Pancreas (tissue), 10 donors: ENCODE results near the gene TRIOBP. TPM values are rescaled to one million over a fixed set of nuclear protein-coding genes. Genes with fewer than 3 reads are reported as not detected.

Experiments used
- ATAC-seq, 4 donors: fragments of 200-7000 bp; cut with Tn5 transposase; one replicate each; pipeline versions ENCODE4 v1.8.0 to v1.9.1; 2020; ENCODE audit warnings: mild to moderate bottlenecking in 4 of 4, moderate library complexity in 4 of 4
- DNase-seq, 6 donors: peaks; one replicate each; pipeline ENCODE4 v3.0.0-alpha.2; 2020
- FAIRE-seq: peaks from 2 replicates; lab custom pipeline; 2012; peaks lifted over from hg19 to GRCh38; lab: Jason Lieb, UNC
- H3K27ac ChIP-seq, 4 donors: fragments of 200-600 bp; sonication (generic); 1 replicate in 3 of 4; 2 replicates in 1 of 4; pipeline versions ENCODE4 v1.5.0 to v1.8.0; 2020
- H3K27me3 ChIP-seq, 4 donors: fragments of 200-600 bp; one replicate each; pipeline ENCODE4 v1.8.0; 2021
- H3K36me3 ChIP-seq, 3 donors: fragments of 200-600 bp; sonication (generic) in 1 of 3; one replicate each; pipeline versions ENCODE4 v1.5.0 to v1.8.0; 2020 to 2021
- H3K4me1 ChIP-seq, 3 donors: fragments of 200-600 bp; one replicate each; pipeline ENCODE4 v1.8.0; 2021
- H3K4me3 ChIP-seq, 4 donors: fragments of 200-600 bp; sonication (generic) in 2 of 4; one replicate each; pipeline versions ENCODE4 v1.5.0 to v1.8.0; 2020 to 2021
- H3K9me3 ChIP-seq, 4 donors: fragments of 200-600 bp; one replicate each; pipeline ENCODE4 v1.8.0; 2021
- WGBS, 2 donors: extraction: QIAGEN DNeasy Blood & Tissue Kit; methylation state at CpG; one replicate each; pipeline ENCODE4 v1.1.7; 2013; 5-methylcytosine and 5-hydroxymethylcytosine counted together
- intact Hi-C, 3 donors: fragments of 100-400 bp; cut with DNase I; formaldehyde crosslinking; loops; one replicate each; pipeline versions ENCODE4 v1.11.1 to v1.14.2; 2022
- polyA plus RNA-seq, 2 donors: library from polyadenylated mRNA; stranded (reverse); fragments of 200-250 nt; gene quantifications; one replicate each; pipeline ENCODE4 v1.2.3, GENCODE V29; 2013
- total RNA-seq, 6 donors: library from RNA; stranded (reverse); fragmentation: NEBNext Ultra II Directional in 4 of 6; extraction: Animal tissue kit (Norgen Biotek cat#: 25700) in 4 of 6; gene quantifications; one replicate each; pipeline versions ENCODE4 v1.2.1 to v1.2.4, GENCODE V29; 2021 to 2023
- TF ChIP-seq, protein P1 (sequence below), 4 donors: fragments of 200-600 bp; sonication (generic) in 3 of 4; IDR thresholded peaks; one replicate each; pipeline versions ENCODE4 v1.5.0 to v1.8.0; 2021; ENCODE audit warnings: antibody characterized with exemption in 4 of 4
- donor health status: healthy with polysubstance abuse.
- donor health status: DM: no; HTN: no; CAD: no; lungs with moderate emphysema.
- donor health status: DM: no; HTN: no; CAD: no.
- donor health status: control.
- donor health status: control.
- donor health status: Bipolar disorder and iron deficiency.
- donor health status: DM: yes; HTN: yes; CAD: no.
- donor health status: DM: no; HTN: no; CAD: no.
- donor health status: DM: no; HTN: no; CAD: no.
- donor health status: DM: yes; HTN: yes; CAD: no.

Gene TRIOBP
- total and polyA plus RNA-seq, 8 donors, result 17.4 to 36.6 (median 24.1) TPM

DNA sequence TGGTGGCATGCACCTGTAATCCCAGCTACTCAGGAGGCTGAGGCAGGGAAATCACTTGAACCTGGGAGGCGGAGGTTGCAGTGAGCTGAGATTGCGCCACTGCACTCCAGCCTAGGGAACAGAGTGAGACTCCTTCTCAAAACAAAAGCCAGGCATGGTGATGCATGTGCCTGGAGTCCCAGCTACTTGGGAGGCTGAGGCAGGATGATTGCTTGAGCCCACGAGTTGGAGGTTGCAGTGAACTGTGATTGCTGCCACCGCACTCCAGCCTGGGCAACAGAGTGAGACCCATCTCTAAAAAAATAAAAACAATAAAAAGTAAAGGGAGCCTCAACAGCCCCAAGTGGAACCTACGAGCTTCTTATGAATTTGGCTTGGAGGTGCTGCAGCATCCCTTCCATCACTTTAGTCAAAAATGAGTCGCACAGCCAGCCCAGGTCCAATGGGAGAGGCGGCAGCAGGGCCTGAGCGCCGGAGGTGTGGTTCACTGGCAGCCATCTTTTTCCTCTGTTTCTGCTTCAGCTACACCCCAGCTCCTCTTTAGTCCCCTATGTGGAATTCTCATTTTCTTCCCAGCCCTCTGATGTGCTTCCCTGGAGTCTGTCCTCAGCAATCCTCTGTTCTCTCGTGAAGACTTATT lies 81.6 kb downstream of the TRIOBP start:
- TF ChIP-seq, protein P1, sequence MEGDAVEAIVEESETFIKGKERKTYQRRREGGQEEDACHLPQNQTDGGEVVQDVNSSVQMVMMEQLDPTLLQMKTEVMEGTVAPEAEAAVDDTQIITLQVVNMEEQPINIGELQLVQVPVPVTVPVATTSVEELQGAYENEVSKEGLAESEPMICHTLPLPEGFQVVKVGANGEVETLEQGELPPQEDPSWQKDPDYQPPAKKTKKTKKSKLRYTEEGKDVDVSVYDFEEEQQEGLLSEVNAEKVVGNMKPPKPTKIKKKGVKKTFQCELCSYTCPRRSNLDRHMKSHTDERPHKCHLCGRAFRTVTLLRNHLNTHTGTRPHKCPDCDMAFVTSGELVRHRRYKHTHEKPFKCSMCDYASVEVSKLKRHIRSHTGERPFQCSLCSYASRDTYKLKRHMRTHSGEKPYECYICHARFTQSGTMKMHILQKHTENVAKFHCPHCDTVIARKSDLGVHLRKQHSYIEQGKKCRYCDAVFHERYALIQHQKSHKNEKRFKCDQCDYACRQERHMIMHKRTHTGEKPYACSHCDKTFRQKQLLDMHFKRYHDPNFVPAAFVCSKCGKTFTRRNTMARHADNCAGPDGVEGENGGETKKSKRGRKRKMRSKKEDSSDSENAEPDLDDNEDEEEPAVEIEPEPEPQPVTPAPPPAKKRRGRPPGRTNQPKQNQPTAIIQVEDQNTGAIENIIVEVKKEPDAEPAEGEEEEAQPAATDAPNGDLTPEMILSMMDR (IDR thresholded peaks at IDR 0.05), result no peak
- Histone ChIP-seq H3K27ac (no peak overlapping the region), H3K9me3 (no peaks in the 10 kb centered on the region), H3K4me1 (peaks cover 0 to 7% (median 4%) of the 10 kb centered on the region in 3 donors), H3K27me3 (no peaks in the 10 kb centered on the region), H3K36me3 (no peaks in the 10 kb centered on the region), H3K4me3 (no peak overlapping the region)
- intact Hi-C loops, result no loop called here
- 88 to 93% methylated on average over 10 of the region's 10 CpGs for WGBS, 2 donors
- no peak for DNase-seq
- no peak for FAIRE-seq
- ATAC-seq, result no peak

DNA sequence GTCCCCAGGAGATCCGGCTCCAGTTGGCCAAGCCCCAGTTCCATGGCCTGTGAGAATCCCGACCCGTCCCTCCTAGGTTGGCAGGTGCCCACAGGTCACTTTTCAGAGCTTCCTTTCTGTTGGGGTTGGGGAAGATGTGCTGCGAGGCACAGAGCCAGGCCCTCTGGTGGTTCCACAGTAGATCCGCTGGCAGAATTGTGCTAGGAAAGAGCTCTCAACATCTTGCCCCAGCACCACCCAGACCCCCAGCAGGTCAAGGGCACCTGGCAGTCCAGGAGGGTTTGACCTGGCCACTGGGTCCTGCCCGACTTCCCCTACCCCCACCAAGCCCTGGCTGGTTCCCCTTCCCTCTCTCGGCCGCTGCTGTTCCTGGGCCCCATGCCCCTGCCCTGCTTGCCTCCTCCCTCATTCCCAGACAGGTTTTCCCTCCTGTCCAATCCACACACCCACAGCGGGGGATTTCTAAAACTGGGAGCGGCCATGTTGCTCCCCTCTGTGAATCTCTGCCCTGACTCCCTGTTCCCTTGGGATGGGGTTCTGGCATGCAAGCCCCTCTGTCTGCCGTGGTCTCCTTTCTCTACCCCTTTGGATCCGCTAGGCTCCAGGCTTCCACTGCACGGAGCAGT lies 84.7 kb downstream of the TRIOBP start:
- no peak overlapping the region for H3K27ac ChIP-seq
- H3K9me3 ChIP-seq, result no peaks in the 10 kb centered on the region
- ATAC-seq, result no peak
- WGBS, 2 donors, result 59 to 64% methylated on average over 13 of the region's 13 CpGs
- no peak overlapping the region for H3K4me3 ChIP-seq
- no peak for DNase-seq
- intact Hi-C loops, result loop anchor here in 1 of 3 donors (10.0 kb wide), 1 partner anchor 57 kb away; no protein-coding TSS in a partner anchor
- no peaks in the 10 kb centered on the region for H3K27me3 ChIP-seq
- H3K36me3 ChIP-seq, result no peaks in the 10 kb centered on the region
- H3K4me1 ChIP-seq, result peaks cover 0 to 7% (median 4%) of the 10 kb centered on the region in 3 donors
- FAIRE-seq, result no peak
- TF ChIP-seq, protein P1 (IDR thresholded peaks at IDR 0.05), result no peak

DNA sequence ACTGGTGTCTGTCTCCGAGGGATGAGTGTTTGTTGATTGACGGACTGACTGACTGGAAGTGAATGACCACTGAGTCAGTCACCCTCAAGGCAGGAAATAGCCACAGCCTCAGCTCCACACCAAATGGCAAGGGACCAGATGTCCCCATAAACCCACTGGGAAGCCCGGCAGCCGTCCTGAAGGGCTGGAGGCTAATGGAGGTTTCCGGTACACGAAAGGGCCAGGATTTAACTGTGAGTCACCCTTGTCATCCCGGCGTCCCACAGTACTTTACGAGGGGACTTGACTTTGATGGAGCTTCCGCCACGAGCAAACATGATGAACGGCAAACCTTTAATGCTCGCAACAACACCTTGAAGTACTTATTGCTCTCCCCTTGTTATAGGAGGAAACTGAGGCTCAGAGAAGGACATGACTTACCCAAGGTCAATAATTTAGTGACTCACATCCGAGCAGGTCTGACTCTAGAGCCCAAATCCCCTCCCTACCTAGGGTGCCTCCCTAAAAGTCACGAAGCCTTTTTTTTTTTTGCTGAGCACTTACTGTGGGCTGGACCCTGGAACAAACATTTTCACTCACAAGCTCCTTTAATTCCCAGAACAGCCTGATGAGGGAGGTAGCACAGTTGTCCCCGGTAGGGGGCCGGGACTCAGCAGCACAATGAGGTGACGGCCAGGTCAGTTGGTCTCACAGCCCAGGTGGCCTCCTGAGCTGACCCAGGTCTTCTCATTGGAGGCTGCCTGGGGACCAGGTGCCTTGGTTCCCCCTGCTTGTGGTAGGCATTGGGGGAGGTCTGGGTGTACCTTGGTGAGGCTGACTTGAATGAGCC lies 85.7 kb downstream of the TRIOBP start:
- intact Hi-C loops, result loop anchor here in 1 of 3 donors (10.0 kb wide), 1 partner anchor 58 kb away; no protein-coding TSS in a partner anchor
- H3K9me3 ChIP-seq, result no peaks in the 10 kb centered on the region
- FAIRE-seq, result no peak
- no peaks in the 10 kb centered on the region for H3K36me3 ChIP-seq
- no peaks in the 10 kb centered on the region for H3K27me3 ChIP-seq
- WGBS, 2 donors, result 79 to 91% methylated on average over 18 of the region's 18 CpGs
- no peak overlapping the region for H3K27ac ChIP-seq
- DNase-seq, result no peak
- no peak overlapping the region for H3K4me3 ChIP-seq
- ATAC-seq, result no peak
- TF ChIP-seq, protein P1 (IDR thresholded peaks at IDR 0.05), result no peak
- H3K4me1 ChIP-seq, result peaks cover 0 to 1% (median under 1%) of the 10 kb centered on the region in 3 donors

DNA sequence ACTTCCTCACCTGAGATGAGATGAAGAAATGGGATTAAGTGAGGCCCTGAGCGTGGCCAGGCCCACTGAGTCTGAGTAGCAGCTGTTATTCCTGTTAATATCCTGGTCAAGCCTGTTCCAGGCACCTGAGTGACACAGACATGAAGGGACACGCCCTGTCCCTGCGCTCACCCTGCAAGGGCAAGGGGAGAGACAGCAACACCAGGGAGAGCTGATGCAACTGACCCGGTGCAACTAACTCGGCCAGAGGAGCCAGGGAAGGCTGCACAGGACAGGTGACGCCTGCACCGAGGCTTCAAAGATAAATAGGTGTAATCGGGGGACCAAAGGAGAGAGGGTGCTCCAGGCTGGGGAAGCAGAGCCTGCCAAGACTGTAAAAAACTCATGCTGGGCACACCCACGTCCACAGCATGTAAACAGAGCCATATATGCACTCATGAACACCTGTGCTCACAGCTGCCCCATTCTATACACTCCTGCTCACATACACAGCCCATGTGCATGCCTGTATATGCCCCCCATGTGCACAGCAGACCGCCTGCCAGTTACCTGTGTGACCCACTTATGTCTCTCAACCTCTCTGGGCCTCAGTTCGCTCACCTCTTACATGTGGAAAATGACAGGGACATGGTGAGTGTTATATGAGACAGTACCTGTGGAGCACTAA lies 88.1 kb downstream of the TRIOBP start:
- ATAC-seq (peak; percentile 48 to 82 (median 60)), DNase-seq (no peak), FAIRE-seq (no peak)
- Histone ChIP-seq H3K27ac (no peak overlapping the region), H3K36me3 (no peaks in the 10 kb centered on the region), H3K4me3 (no peak overlapping the region), H3K4me1 (no peaks in the 10 kb centered on the region), H3K9me3 (no peaks in the 10 kb centered on the region), H3K27me3 (no peaks in the 10 kb centered on the region)
- WGBS, 2 donors, result 45 to 61% methylated on average over 11 of the region's 11 CpGs
- intact Hi-C loops, result loop anchor here in 1 of 3 donors (10.0 kb wide), 1 partner anchor 60 kb away; no protein-coding TSS in a partner anchor
- TF ChIP-seq, protein P1 (IDR thresholded peaks at IDR 0.05), result no peak
